RCC 7860 (cell line): ENCODE results near the gene DNAJC6.
"Not testable (repeated sequence)": the region's sequence is repeated elsewhere in the genome, so short reads cannot be mapped to it uniquely, and the experiment has no call there.

Source experiments
- DNase-seq: peaks from one replicate; pipeline ENCODE4 v3.0.0-alpha.2; 2015; ENCODE audit warnings: low spot score
- FAIRE-seq: peaks from 2 replicates; lab custom pipeline; 2012; peaks lifted over from hg19 to GRCh38; lab: Jason Lieb, UNC

Gene DNAJC6

GRCh38 chr1:65309304-65310077 lies at the start of gene DNAJC6:
Gene DNAJC6 (plus strand): TSS chr1:65309543. CDS start chr1:65309746, 203 bp downstream.
- peak; percentile 39 for DNase-seq
- no peak for FAIRE-seq

- DNase-seq (no peak), FAIRE-seq (no peak)
These were observed 49.5 kb upstream of the DNAJC6 start for GRCh38 chr1:65259816-65260215.

GRCh38 chr1:65260851-65261473 lies 48.4 kb upstream of the DNAJC6 start:
- DNase-seq (peak; percentile 78), FAIRE-seq (peak; percentile 88)

- FAIRE-seq (no peak), DNase-seq (no peak)
These were observed 46.1 kb upstream of the DNAJC6 start for GRCh38 chr1:65263286-65263685.

GRCh38 chr1:65264197-65264929 lies 45.0 kb upstream of the DNAJC6 start:
- DNase-seq, result no peak
- FAIRE-seq, result no peak

- no peak for FAIRE-seq
- no peak for DNase-seq
These were observed 44.1 kb upstream of the DNAJC6 start for GRCh38 chr1:65265296-65265650.

GRCh38 chr1:65265651-65266351 lies 43.5 kb upstream of the DNAJC6 start:
- no peak for DNase-seq
- no peak for FAIRE-seq

- no peak for FAIRE-seq
- no peak for DNase-seq
These were observed 42.9 kb upstream of the DNAJC6 start for GRCh38 chr1:65266476-65266875.

GRCh38 chr1:65267271-65267670 lies 42.1 kb upstream of the DNAJC6 start:
- no peak for FAIRE-seq

GRCh38 chr1:65267683-65268082 lies 41.7 kb upstream of the DNAJC6 start:
- no peak for DNase-seq
- FAIRE-seq, result no peak

More at GRCh38 chr1:65267271-65267670, 42.1 kb upstream of the DNAJC6 start:
- no peak for DNase-seq

- FAIRE-seq (no peak), DNase-seq (no peak)
These were observed 39.7 kb upstream of the DNAJC6 start for GRCh38 chr1:65269612-65270011.

- DNase-seq, result no peak
- FAIRE-seq, result no peak
These were observed 33.0 kb upstream of the DNAJC6 start for GRCh38 chr1:65276197-65276939.

GRCh38 chr1:65277605-65278347 lies 31.6 kb upstream of the DNAJC6 start:
- DNase-seq (no peak), FAIRE-seq (no peak)

- FAIRE-seq (no peak), DNase-seq (no peak)
These were observed 30.8 kb upstream of the DNAJC6 start for GRCh38 chr1:65278376-65279069.

- FAIRE-seq (no peak), DNase-seq (no peak)
These were observed 30.1 kb upstream of the DNAJC6 start for GRCh38 chr1:65279070-65279779.

- DNase-seq, result peak; percentile 10
- peak; percentile 53 for FAIRE-seq
These were observed 27.5 kb upstream of the DNAJC6 start for GRCh38 chr1:65281846-65282245.

- no peak for FAIRE-seq
- DNase-seq, result no peak
These were observed 25.1 kb upstream of the DNAJC6 start for GRCh38 chr1:65284229-65284628.

GRCh38 chr1:65289449-65289848 lies 19.9 kb upstream of the DNAJC6 start:
- DNase-seq, result no peak
- FAIRE-seq, result no peak

- FAIRE-seq, DNase-seq: not testable (repeated sequence)
These were observed 17.5 kb upstream of the DNAJC6 start for GRCh38 chr1:65291818-65292217.
